DMS153 (cell line): Measurements from ENCODE around the gene PLCH1.

Source experiments
- DNase-seq: peaks from one replicate; lab custom pipeline; 2025; lab: John Stamatoyannopoulos, UW

The PLCH1 gene

GRCh38 chr3:155608228-155608920 lies 136.5 kb downstream of the PLCH1 start:
- DNase-seq, result no peak

- no peak for DNase-seq
Measured at GRCh38 chr3:155607761-155608160, 137.1 kb downstream of the PLCH1 start.

- DNase-seq, result no peak
Measured at GRCh38 chr3:155605571-155605970, 139.3 kb downstream of the PLCH1 start.

- no peak for DNase-seq
Measured at GRCh38 chr3:155604967-155605366, 139.9 kb downstream of the PLCH1 start.

GRCh38 chr3:155604126-155604525 lies 140.7 kb downstream of the PLCH1 start:
- no peak for DNase-seq

- DNase-seq, result no peak
Measured at GRCh38 chr3:155603302-155603701, 141.6 kb downstream of the PLCH1 start.

- no peak for DNase-seq
Measured at GRCh38 chr3:155602307-155602706, 142.6 kb downstream of the PLCH1 start.

GRCh38 chr3:155598671-155599070 lies 146.2 kb downstream of the PLCH1 start:
- DNase-seq, result no peak

GRCh38 chr3:155596615-155597014 lies 148.3 kb downstream of the PLCH1 start:
- no peak for DNase-seq

- no peak for DNase-seq
Measured at GRCh38 chr3:155595371-155595770, 149.5 kb downstream of the PLCH1 start.

- no peak for DNase-seq
Measured at GRCh38 chr3:155594526-155595187, 150.2 kb downstream of the PLCH1 start.

- DNase-seq, result no peak
Measured at GRCh38 chr3:155587581-155587980, 157.3 kb downstream of the PLCH1 start.

- no peak for DNase-seq
Measured at GRCh38 chr3:155585384-155585783, 159.5 kb downstream of the PLCH1 start.

- no peak for DNase-seq
Measured at GRCh38 chr3:155581579-155581978, 163.3 kb downstream of the PLCH1 start.

- no peak for DNase-seq
Measured at GRCh38 chr3:155572085-155572484, 172.8 kb downstream of the PLCH1 start.

GRCh38 chr3:155568295-155568694 lies 176.6 kb downstream of the PLCH1 start:
- DNase-seq, result no peak

- DNase-seq, result no peak
Measured at GRCh38 chr3:155560594-155560993, 184.3 kb downstream of the PLCH1 start.

GRCh38 chr3:155560135-155560534 lies 184.7 kb downstream of the PLCH1 start:
- peak; percentile 17 for DNase-seq

- no peak for DNase-seq
Measured at GRCh38 chr3:155556531-155556930, 188.3 kb downstream of the PLCH1 start.

- no peak for DNase-seq
Measured at GRCh38 chr3:155555479-155556060, 189.3 kb downstream of the PLCH1 start.

GRCh38 chr3:155554777-155555451 lies 190.0 kb downstream of the PLCH1 start:
- DNase-seq, result no peak

GRCh38 chr3:155553780-155554179 lies 191.1 kb downstream of the PLCH1 start:
- no peak for DNase-seq

GRCh38 chr3:155553326-155553725 lies 191.5 kb downstream of the PLCH1 start:
- DNase-seq, result no peak
